GM21528 (cell line): ENCODE data around the gene WDCP.
"Not testable (repeated sequence)": the region's sequence is repeated elsewhere in the genome, so short reads cannot be mapped to it uniquely, and the experiment has no call there.

ENCODE experiments used
- ATAC-seq: cut with Tn5 transposase; IDR thresholded peaks from one replicate; pipeline ENCODE4 v1.9.1; 2021; ENCODE audit warnings: mild to moderate bottlenecking, moderate library complexity; ENCODE audit not compliant: unreplicated experiment, low FRiP score

Gene WDCP

DNA sequence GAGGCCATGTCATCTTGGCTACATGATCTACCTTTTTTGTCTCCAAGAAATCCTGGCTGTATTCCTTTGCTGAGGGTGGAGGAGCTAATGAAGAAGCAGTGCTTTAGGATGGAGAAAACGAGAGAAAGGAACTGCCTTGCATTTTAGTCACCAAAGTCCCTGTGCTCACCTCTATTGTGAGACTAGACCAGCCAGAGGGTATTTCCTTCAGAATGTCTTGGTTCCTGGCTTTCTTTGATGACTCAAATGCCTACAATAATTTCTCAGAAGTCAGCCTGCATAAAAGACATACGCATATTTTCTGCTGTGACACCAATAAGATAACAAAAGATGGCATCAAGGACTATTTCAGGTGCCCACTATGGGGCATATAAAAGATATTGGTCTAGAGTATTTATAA, 18.1 kb upstream of the WDCP start:
- no peak for ATAC-seq

GRCh38 chr2:24058564-24059271, 11.5 kb upstream of the WDCP start:
- no peak for ATAC-seq

DNA sequence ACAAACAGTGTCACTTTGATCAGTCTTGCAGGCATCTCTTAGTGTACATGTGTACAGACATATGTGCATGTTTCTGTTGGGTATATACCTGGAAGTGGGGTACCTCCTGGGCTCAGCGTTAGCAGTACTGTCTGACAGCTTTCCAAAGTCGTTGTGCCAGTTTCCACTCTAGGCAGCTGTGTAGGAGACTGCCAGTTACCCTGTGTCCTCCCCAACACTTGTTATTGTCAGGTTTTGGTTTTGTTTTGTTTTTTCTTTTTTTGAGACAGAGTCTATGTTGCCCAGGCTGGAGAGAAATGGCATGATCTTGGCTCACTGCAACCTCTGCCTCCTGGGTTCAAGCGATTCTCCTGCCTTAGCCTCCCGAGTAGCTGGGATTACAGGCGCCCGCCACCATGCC, 8.6 kb upstream of the WDCP start:
- no peak for ATAC-seq

- ATAC-seq: no peak
These were observed 7.3 kb upstream of the WDCP start for GRCh38 chr2:24054366-24055010.

DNA sequence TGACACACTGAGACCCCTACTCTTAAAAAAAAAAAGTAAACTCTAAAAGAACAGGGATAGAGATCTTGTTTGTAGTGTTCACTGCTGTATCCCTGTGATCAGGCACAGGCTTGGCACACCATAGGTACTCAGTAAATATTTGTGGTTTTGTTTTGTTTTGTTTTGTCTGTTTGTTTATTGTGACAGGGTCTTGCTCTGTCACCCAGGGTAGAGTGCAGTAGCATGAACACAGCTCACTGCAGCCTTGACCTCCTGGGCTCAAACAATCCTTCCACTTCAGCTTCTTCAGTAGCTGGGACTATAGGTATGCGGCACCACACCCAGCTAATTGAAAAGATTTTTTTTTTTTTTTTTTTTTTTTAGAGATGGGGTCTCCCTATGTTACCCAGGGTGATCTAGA, 5.8 kb upstream of the WDCP start:
- ATAC-seq: no peak

GRCh38 chr2:24051833-24052232, 4.6 kb upstream of the WDCP start:
- ATAC-seq: no peak

DNA sequence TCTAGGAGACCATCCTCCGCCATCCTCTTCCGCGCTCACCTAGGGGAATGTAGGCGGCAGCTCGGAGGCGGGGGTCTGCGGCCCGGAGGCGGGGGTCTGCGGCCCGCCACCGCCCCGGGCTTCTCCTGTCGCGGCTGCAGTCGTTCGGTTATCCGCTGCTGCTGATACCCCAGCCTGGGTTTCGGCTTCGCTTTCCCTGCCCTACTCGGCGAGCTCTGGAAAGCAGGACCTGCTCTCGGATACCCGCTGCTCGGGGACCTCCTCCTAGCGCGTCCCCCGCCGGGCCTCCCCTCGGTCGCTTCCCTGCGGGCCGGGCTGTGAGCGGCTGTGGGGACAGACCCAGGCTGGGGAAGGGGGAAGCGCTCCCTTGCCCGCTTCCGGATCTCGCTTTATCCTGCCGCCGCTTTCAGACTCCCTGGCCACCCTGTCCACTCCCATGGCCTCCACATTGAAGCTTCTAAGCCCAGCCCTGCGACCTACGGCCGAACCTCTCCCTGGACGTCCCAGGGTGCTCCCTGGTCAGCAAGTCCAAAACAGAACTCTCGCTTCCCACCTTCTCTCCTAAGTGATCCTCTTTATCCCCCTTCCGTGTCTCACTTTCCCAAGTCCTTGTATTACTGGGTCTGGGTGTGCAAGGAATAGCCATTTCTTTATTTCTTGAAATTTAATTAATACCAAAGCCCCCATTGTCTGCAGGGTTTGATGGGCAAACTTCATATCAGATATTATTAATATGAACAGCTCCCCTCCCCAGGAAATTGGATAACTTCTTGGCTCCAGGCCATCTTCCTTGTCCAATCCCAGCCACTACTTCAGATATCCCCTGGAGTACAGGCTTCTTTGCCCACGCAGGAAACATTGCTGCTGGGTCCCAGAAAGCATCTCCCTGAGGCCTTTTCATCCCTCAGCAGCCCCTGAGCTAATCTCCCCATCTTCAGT, 3.1 kb upstream of the WDCP start:
- no peak for ATAC-seq

GRCh38 chr2:24049485-24050021, 2.4 kb upstream of the WDCP start, which contains the start of gene FKBP1B:
TSS of gene FKBP1B (plus strand) at chr2:24049741. CDS start at chr2:24049850, 109 bp downstream.
- no peak for ATAC-seq

- no peak for ATAC-seq
These were observed 1.7 kb upstream of the WDCP start for GRCh38 chr2:24048769-24049484.

DNA sequence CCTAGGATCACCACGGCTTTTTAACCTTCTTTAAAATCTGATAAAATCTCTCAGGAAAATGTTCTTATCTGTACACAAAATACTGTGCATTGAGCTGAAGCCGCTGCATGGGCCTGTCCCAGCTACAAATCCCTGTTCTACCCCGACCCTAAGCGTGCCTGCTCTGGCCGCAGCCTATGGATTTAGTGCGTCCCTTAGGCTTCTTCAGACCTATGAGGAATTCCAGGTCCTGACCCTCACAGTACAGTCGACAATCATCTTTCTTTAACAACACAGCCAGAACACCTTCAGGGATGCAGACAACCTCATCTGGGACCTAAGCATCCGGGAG, 477 bp upstream of the WDCP start:
- ATAC-seq: no peak

DNA sequence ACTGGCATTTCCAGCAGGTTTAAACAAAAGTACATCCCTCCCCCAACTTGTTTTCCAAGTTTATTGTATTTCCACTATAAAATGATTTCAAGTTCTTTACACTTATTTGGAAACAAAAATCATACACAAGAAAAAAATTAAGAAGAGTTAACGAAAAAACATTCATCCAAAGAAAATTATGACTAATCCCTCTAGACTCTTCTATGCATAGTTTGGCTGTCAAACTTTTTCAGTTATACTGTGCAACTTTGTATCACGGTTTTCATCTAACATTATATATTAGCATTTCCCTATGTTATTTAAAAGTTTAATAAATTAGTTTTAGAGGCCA, 627 bp downstream of the WDCP start:
- no peak for ATAC-seq

GRCh38 chr2:24045511-24046508, 1.4 kb downstream of the WDCP start:
- ATAC-seq: no peak

DNA sequence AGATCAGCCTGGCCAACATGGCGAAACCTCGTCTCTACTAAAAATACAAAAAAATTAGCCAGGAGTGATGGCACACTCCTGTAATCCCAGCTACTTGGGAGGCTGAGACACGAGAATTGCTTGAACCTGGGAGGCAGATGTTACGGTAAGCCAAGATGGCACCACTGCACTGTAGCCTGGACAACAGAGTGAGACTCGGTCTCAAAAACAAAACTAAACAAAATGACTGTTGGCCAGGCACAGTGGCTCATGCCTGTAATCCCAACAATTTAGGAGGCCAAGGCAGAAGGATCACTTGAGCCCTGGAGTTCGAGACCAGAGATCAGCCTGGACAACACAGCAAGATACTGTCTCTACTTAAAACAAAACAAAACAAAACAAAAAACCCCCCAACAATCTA, 4.1 kb downstream of the WDCP start:
- not testable (repeated sequence) for ATAC-seq

GRCh38 chr2:24040511-24040910, 6.7 kb downstream of the WDCP start:
- no peak for ATAC-seq

DNA sequence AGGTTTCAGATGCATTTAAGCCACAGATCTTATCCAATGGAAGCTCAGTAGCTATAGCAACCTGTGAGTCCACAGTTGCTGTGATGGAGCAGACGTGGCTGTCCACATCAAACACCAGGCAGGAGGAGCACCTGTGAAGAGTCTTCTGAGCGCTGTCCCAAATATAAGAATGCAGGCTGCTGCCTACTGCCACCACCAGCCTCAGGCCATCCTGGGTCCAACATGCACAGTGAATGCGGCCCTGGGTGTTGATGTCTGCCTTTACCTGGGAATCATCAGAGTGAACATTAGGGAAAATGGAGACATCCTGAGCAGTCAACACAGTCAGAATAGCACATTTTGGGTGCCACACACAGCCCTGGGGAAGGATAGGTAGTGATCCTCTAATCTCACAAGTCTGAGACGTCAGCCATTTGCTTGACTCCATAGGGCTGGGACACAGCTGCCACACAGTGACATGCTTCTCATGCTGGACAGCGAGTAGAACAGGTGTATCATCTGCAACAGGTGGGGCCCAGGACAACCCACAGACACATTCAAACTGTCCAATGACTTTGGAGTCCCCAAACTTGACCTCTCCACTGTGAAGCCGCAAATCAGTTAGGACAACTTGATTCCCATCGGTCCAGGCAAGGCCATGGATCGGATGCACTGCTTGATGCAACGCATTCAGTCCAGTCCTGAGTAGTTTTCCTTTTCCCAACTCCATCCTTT, 8.2 kb downstream of the WDCP start:
- no peak for ATAC-seq

GRCh38 chr2:24026233-24026632, 21.0 kb downstream of the WDCP start:
- ATAC-seq: no peak

- ATAC-seq: no peak
These were observed 22.1 kb downstream of the WDCP start for GRCh38 chr2:24024996-24025663.

DNA sequence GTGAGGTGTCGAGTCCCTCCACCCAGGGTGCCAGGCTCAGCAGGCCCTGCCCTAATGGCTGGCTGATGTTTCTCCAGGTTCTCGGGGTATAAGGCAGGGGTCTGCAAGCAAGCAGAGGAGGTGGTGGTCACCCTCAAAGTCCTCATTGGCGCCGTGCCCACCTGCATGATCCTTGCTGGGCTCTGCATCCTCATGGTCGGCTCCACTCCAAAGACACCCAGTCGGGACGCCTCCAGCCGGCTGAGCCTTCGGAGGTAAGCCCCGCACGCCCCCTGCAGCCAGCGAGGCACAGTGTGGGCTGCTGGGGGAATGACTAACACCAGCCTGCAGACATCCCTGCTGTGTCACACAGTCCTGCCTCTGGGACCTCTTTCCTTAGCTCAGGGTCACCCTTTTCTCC, 23.2 kb downstream of the WDCP start:
- ATAC-seq: no peak
